Lower leg skin (tissue), 4 donors: Measurements from ENCODE around the gene MBL2. TPM values are rescaled to one million over a fixed set of nuclear protein-coding genes. Genes with fewer than 3 reads are reported as not detected.

Experiments used
- DNase-seq, 2 donors: peaks; one replicate each; pipeline ENCODE4 v3.0.0-alpha.2; 2019; ENCODE audit warnings: low spot score in 2 of 2
- H3K4me3 ChIP-seq: fragments of 200-600 bp; sonication (generic); 2 replicates; pipeline ENCODE4 v1.5.1; 2017; ENCODE audit warnings: mild to moderate bottlenecking, low read depth; ENCODE audit not compliant: poor library complexity, severe bottlenecking
- POLR2A ChIP-seq, 2 donors: fragments of 450-650 bp; IDR thresholded peaks; one replicate each; pipeline ENCODE4 v1.6.1; 2016 to 2017; ENCODE audit warnings: antibody characterized with exemption in 2 of 2, mild to moderate bottlenecking in 1 of 2, moderate library complexity in 1 of 2
- WGBS, 2 donors: methylation state at CpG; one replicate each; pipeline ENCODE4 v1.1.5; 2018; 5-methylcytosine and 5-hydroxymethylcytosine counted together
- intact Hi-C: fragments of 100-400 bp; cut with DNase I; formaldehyde crosslinking; loops from one replicate; pipeline ENCODE4 v1.15.0; 2023; ENCODE audit warnings: low total_unique reads
- total RNA-seq, 4 donors: library from RNA; depleted of rRNA; stranded (reverse); fragments of >200 nt; gene quantifications; one replicate each; pipeline ENCODE4 v1.1.0, GENCODE V29; 2016
- TF ChIP-seq, protein P1 (sequence below), 3 donors: fragments of 450-650 bp; IDR thresholded peaks; one replicate each; pipeline ENCODE4 v1.5.1; 2016; ENCODE audit warnings: antibody characterized with exemption in 3 of 3, mild to moderate bottlenecking in 3 of 3, moderate library complexity in 2 of 3

MBL2 gene
- not detected for total RNA-seq

DNA sequence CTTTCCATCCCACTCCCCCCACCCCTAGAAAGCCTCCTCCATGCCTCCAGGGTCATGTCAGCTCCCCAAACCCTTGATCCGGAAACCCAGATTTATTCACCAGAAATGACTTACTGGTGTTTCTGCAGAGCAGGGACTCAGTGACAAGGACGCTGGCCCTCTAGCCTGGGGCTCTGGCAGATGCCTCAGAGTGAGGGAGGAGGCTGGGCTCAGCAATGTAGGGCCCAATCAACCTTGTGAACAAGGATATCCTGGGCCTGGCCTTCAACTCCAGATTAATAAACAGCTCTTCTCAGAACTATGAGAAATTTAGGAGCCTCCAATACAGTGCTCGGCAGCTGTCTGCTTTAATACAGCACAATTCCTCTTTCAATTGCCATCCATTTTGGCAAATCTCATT, at the start of gene MBL2:
MBL2 (minus strand) TSS at position 162 of the 400 bp plus-strand sequence. CDS start 1,149 bp downstream, outside the sequence.
- H3K4me3 ChIP-seq, result no peak within 1 kb of the TSS
- TF ChIP-seq, protein P1, sequence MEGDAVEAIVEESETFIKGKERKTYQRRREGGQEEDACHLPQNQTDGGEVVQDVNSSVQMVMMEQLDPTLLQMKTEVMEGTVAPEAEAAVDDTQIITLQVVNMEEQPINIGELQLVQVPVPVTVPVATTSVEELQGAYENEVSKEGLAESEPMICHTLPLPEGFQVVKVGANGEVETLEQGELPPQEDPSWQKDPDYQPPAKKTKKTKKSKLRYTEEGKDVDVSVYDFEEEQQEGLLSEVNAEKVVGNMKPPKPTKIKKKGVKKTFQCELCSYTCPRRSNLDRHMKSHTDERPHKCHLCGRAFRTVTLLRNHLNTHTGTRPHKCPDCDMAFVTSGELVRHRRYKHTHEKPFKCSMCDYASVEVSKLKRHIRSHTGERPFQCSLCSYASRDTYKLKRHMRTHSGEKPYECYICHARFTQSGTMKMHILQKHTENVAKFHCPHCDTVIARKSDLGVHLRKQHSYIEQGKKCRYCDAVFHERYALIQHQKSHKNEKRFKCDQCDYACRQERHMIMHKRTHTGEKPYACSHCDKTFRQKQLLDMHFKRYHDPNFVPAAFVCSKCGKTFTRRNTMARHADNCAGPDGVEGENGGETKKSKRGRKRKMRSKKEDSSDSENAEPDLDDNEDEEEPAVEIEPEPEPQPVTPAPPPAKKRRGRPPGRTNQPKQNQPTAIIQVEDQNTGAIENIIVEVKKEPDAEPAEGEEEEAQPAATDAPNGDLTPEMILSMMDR (IDR thresholded peaks at IDR 0.05), result no peak
- no peak for TF ChIP-seq POLR2A (IDR thresholded peaks at IDR 0.05)
- intact Hi-C loops, result no loop called here
- no peak for DNase-seq
- WGBS, 2 donors, result 70 to 76% methylated on average over 3 of the region's 3 CpGs

DNA sequence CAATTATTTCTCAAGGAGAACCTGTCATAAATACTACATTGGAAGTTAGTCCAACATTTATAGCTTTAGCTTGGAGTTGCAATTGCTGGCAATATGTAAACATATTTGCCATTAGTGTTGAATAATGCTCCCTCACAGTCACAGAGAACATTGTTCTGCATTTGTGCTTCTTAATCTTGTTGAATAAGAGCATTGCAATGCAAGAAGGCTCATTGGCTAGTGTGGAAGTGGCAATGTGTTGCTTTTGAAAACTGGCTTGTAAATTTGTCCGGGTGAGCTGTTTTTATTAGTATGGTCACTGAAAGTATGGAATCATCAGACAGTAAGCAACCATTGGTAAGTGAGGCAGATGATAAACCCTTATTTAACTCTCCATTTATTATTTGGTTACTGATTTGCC, 47.7 kb upstream of the MBL2 start:
- DNase-seq, result no peak
- WGBS, 2 donors, result 67 to 84% methylated on average over 1 of the region's 1 CpG
- intact Hi-C loops, result no loop called here
- TF ChIP-seq, protein P1 (IDR thresholded peaks at IDR 0.05), result no peak
- no peak for TF ChIP-seq POLR2A (IDR thresholded peaks at IDR 0.05)
- H3K4me3 ChIP-seq, result no peak overlapping the region

DNA sequence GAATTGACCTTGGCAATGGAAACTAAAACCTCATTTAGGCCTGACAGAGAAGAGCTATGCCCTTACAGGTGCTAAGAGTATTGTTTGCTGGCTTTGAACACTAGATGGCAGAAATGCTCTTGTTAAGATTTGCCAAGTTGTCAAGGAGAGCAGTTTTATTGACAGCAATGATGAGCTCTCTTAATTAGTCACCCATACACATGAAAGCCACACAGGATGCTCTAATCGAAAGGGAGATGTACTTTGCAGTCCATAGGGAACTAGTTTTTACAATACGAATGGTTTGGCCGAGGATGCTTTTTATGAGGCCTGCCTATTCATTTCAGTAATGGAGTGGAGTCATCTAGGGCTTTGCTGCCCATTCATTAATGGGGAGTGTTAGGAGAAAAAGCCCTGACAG, 45.4 kb upstream of the MBL2 start:
- WGBS, 2 donors, result 28 to 30% methylated on average over 3 of the region's 3 CpGs
- no peak for DNase-seq
- intact Hi-C loops, result no loop called here
- TF ChIP-seq POLR2A (IDR thresholded peaks at IDR 0.05), result no peak
- TF ChIP-seq, protein P1 (IDR thresholded peaks at IDR 0.05), result no peak
- H3K4me3 ChIP-seq, result no peak overlapping the region

DNA sequence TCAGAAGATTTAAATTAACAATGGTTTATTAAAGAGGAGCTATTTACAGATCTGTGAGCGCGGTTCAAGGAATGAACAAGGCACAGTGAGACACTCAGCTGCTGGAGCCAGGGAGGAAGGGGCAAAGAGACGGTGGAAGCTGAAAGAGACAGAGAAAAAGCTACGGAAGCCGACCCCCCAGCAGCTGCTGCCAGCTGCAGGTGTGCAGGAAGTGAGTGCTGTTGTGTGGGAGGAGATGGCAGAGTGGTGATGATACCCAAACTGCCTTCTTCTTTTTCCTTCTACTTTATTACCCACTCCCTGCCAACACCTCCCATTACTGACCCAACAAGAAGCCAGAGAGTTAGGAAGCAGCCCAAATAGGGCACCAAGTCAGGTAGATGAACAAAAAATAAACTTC, 41.9 kb upstream of the MBL2 start:
- no peak for DNase-seq
- intact Hi-C loops, result no loop called here
- TF ChIP-seq, protein P1 (IDR thresholded peaks at IDR 0.05), result no peak
- TF ChIP-seq POLR2A (IDR thresholded peaks at IDR 0.05), result no peak
- no peak overlapping the region for H3K4me3 ChIP-seq
- WGBS, 2 donors, result 49 to 72% methylated on average over 5 of the region's 5 CpGs

- H3K4me3 ChIP-seq, result no peak overlapping the region
- DNase-seq, result no peak
- TF ChIP-seq, protein P1 (IDR thresholded peaks at IDR 0.05), result no peak
- no peak for TF ChIP-seq POLR2A (IDR thresholded peaks at IDR 0.05)
- intact Hi-C loops, result no loop called here
Observed at GRCh38 chr10:52811776-52812175, 39.2 kb upstream of the MBL2 start.

- DNase-seq, result no peak
- intact Hi-C loops, result no loop called here
- no peak overlapping the region for H3K4me3 ChIP-seq
- TF ChIP-seq POLR2A (IDR thresholded peaks at IDR 0.05), result no peak
- TF ChIP-seq, protein P1 (IDR thresholded peaks at IDR 0.05), result no peak
- WGBS, 2 donors, result 90 to 92% methylated on average over 2 of the region's 2 CpGs
Observed at GRCh38 chr10:52810761-52811160, 38.2 kb upstream of the MBL2 start.
